ENCODE results near the gene KCTD1.

Gene KCTD1

GRCh38 chr18:26561769-26562168 is 13.4 kb upstream of the KCTD1 start:
- no peak overlapping the region for H3K4me3 Mint-ChIP-seq
- H3K4me1 Mint-ChIP-seq = no peaks in the 10 kb centered on the region
- H3K27me3 Mint-ChIP-seq = peaks cover 14% of the 10 kb centered on the region
- no peaks in the 10 kb centered on the region for H3K36me3 Mint-ChIP-seq
- DNase-seq = no peak
- H3K27ac Mint-ChIP-seq = no peak overlapping the region
- no peaks in the 10 kb centered on the region for H3K9me3 Mint-ChIP-seq
- CTCF ChIA-PET = no interaction called here

- no peaks in the 10 kb centered on the region for H3K36me3 Mint-ChIP-seq
- H3K4me3 Mint-ChIP-seq = no peak overlapping the region
- CTCF ChIA-PET = no interaction called here
- H3K27ac Mint-ChIP-seq = no peak overlapping the region
- peaks cover under 1% of the 10 kb centered on the region for H3K4me1 Mint-ChIP-seq
- no peak for DNase-seq
- H3K9me3 Mint-ChIP-seq = no peaks in the 10 kb centered on the region
- H3K27me3 Mint-ChIP-seq = peaks cover 31% of the 10 kb centered on the region
Observed at GRCh38 chr18:26556573-26556972, 8.2 kb upstream of the KCTD1 start.

- CTCF ChIA-PET = no interaction called here
- no peak overlapping the region for H3K4me3 Mint-ChIP-seq
- no peak for DNase-seq
- H3K27me3 Mint-ChIP-seq = peaks cover 37% of the 10 kb centered on the region
- H3K4me1 Mint-ChIP-seq = peaks cover 4% of the 10 kb centered on the region
- no peak overlapping the region for H3K27ac Mint-ChIP-seq
- no peaks in the 10 kb centered on the region for H3K36me3 Mint-ChIP-seq
- no peaks in the 10 kb centered on the region for H3K9me3 Mint-ChIP-seq
Observed at GRCh38 chr18:26555804-26556553, 7.6 kb upstream of the KCTD1 start.

- CTCF ChIA-PET = no interaction called here
- Mint-ChIP-seq H3K4me1 (peaks cover 14% of the 10 kb centered on the region), H3K27me3 (peaks cover 57% of the 10 kb centered on the region), H3K9me3 (no peaks in the 10 kb centered on the region), H3K27ac (no peak overlapping the region), H3K4me3 (no peak overlapping the region), H3K36me3 (no peaks in the 10 kb centered on the region)
- no peak for DNase-seq
Observed at GRCh38 chr18:26553943-26554342, 5.6 kb upstream of the KCTD1 start.

- Mint-ChIP-seq H3K36me3 (peaks cover 4% of the 10 kb centered on the region), H3K4me3 (no peak overlapping the region), H3K27me3 (peaks cover 74% of the 10 kb centered on the region), H3K9me3 (no peaks in the 10 kb centered on the region), H3K27ac (no peak overlapping the region), H3K4me1 (peaks cover 19% of the 10 kb centered on the region)
- no peak for DNase-seq
- CTCF ChIA-PET = no interaction called here
Observed at GRCh38 chr18:26551695-26552081, 3.3 kb upstream of the KCTD1 start.

- no peak overlapping the region for H3K27ac Mint-ChIP-seq
Observed at GRCh38 chr18:26550998-26551694, 2.8 kb upstream of the KCTD1 start.

GRCh38 chr18:26549263-26550094 is 1.1 kb upstream of the KCTD1 start:
- peaks cover 30% of the 10 kb centered on the region for H3K4me1 Mint-ChIP-seq
- H3K27me3 Mint-ChIP-seq = peaks cover 75% of the 10 kb centered on the region
- no peaks in the 10 kb centered on the region for H3K9me3 Mint-ChIP-seq
- no peak overlapping the region for H3K27ac Mint-ChIP-seq
- H3K36me3 Mint-ChIP-seq = peaks cover 7% of the 10 kb centered on the region
- H3K4me3 Mint-ChIP-seq = peak overlapping the region; percentile 67
- CTCF ChIA-PET = no interaction called here
- DNase-seq = peak; percentile 35

More at GRCh38 chr18:26550998-26551694, 2.8 kb upstream of the KCTD1 start:
- Mint-ChIP-seq H3K4me3 (no peak overlapping the region), H3K27me3 (peaks cover 76% of the 10 kb centered on the region), H3K36me3 (peaks cover 7% of the 10 kb centered on the region), H3K9me3 (no peaks in the 10 kb centered on the region), H3K4me1 (peaks cover 24% of the 10 kb centered on the region)
- no peak for DNase-seq
- CTCF ChIA-PET = no interaction called here

GRCh38 chr18:26547646-26548414 is 523 bp downstream of the KCTD1 start:
- H3K9me3 Mint-ChIP-seq = no peaks in the 10 kb centered on the region
- H3K4me3 Mint-ChIP-seq = peak overlapping the region; percentile 86
- DNase-seq = peak; percentile 75
- H3K27me3 Mint-ChIP-seq = peaks cover 60% of the 10 kb centered on the region
- CTCF ChIA-PET = interaction anchor here (0.8 to 1.3 kb wide), 4 partner anchors 10 to 166 kb away, joined by 3 to 4 read pairs (median 4); no protein-coding TSS in a partner anchor
- peaks cover 7% of the 10 kb centered on the region for H3K36me3 Mint-ChIP-seq
- H3K27ac Mint-ChIP-seq = peak overlapping the region; percentile 60
- H3K4me1 Mint-ChIP-seq = peaks cover 30% of the 10 kb centered on the region

GRCh38 chr18:26546875-26547645 is 1.3 kb downstream of the KCTD1 start:
- DNase-seq = no peak
- peak overlapping the region; percentile 73 for H3K4me3 Mint-ChIP-seq
- peaks cover 7% of the 10 kb centered on the region for H3K36me3 Mint-ChIP-seq
- H3K4me1 Mint-ChIP-seq = peaks cover 30% of the 10 kb centered on the region
- no peak overlapping the region for H3K27ac Mint-ChIP-seq
- H3K9me3 Mint-ChIP-seq = no peaks in the 10 kb centered on the region
- H3K27me3 Mint-ChIP-seq = peaks cover 53% of the 10 kb centered on the region
- CTCF ChIA-PET = interaction anchor here (0.8 to 1.3 kb wide), 3 partner anchors 9 to 165 kb away, joined by 3 to 4 read pairs (median 4); no protein-coding TSS in a partner anchor

- H3K9me3 Mint-ChIP-seq = no peaks in the 10 kb centered on the region
- H3K27me3 Mint-ChIP-seq = peaks cover 46% of the 10 kb centered on the region
- H3K36me3 Mint-ChIP-seq = peaks cover 7% of the 10 kb centered on the region
- peaks cover 28% of the 10 kb centered on the region for H3K4me1 Mint-ChIP-seq
- no peak for DNase-seq
- peak overlapping the region; percentile 53 for H3K4me3 Mint-ChIP-seq
- H3K27ac Mint-ChIP-seq = no peak overlapping the region
- CTCF ChIA-PET = no interaction called here
Observed at GRCh38 chr18:26546170-26546874, 2.0 kb downstream of the KCTD1 start.

GRCh38 chr18:26545335-26546123 is 2.8 kb downstream of the KCTD1 start:
- no peak for DNase-seq
- Mint-ChIP-seq H3K4me1 (peaks cover 26% of the 10 kb centered on the region), H3K27me3 (peaks cover 38% of the 10 kb centered on the region), H3K9me3 (no peaks in the 10 kb centered on the region), H3K4me3 (no peak overlapping the region), H3K27ac (no peak overlapping the region), H3K36me3 (peaks cover 7% of the 10 kb centered on the region)
- CTCF ChIA-PET = no interaction called here

- Mint-ChIP-seq H3K27me3 (peaks cover 27% of the 10 kb centered on the region), H3K4me1 (peaks cover 18% of the 10 kb centered on the region), H3K27ac (no peak overlapping the region), H3K36me3 (peaks cover 7% of the 10 kb centered on the region), H3K4me3 (no peak overlapping the region), H3K9me3 (no peaks in the 10 kb centered on the region)
- CTCF ChIA-PET = interaction anchor here (1.2 kb wide), 1 partner anchor 22 kb away, joined by 3 read pairs; no protein-coding TSS in a partner anchor
- no peak for DNase-seq
Observed at GRCh38 chr18:26544451-26544850, 3.9 kb downstream of the KCTD1 start.

Measured in activated naive CD4-positive, alpha-beta T cell treated with anti-CD3 and anti-CD28 coated beads, Interleukin-2, amount 10 ng/mL, durations not matched to agents 7 days and 5 days (primary cell).